ENCODE data around the gene SLC22A23. TPM values are rescaled to one million over a fixed set of nuclear protein-coding genes. Genes with fewer than 3 reads are reported as not detected.

Gene SLC22A23
- total RNA-seq, 1 donor from 2014 or later: 5.7 TPM

DNA sequence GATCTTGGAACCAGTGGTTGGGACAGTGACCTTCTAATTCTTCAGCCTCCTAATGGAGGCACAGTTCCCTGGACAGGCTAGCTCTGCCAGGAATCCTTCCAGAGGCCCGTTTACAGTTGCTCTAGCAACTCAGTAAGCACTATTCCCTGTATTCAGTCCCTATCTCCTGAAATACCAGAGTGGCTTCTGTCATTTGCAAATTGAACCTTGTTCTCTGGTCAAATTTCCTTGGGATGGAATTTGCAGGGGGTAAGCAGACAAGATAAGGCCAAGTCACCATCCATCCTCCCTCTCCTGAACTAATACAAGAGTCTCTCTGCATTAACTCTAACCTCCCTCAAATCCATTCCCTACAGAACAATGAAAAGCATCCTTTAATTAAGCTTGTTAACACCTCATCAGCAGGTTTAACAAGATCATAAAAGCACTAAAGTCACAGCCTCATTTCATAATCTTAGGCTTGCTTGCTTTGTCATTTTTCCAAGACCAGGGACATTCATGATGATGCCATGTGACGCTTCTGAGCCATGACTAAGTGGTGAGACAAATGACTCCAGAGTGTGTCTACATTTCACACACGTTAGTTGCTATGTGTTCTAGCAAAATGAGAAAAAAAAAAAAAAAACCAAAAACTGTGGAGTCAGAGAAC is 37.1 kb downstream of the SLC22A23 start:
- Histone ChIP-seq H3K27ac (ENCODE audit: low read depth, low read length) (peak overlapping the region; percentile 23), H3K36me3 (ENCODE audit: insufficient read depth, low read length) (no peaks in the 10 kb centered on the region), H3K79me2 (ENCODE audit: insufficient read depth, low read length) (no peaks in the 10 kb centered on the region), H3K4me3 (ENCODE audit: insufficient read depth, low read depth, low read length) (no peak overlapping the region), H3K4me1 (ENCODE audit: insufficient read depth, low read length) (peaks cover 37% of the 10 kb centered on the region), H3K4me2 (ENCODE audit: low read length) (peak overlapping the region; percentile 10), H3K9me3 (ENCODE audit: insufficient read depth, low read depth, low read length) (no peaks in the 10 kb centered on the region), H3K27me3 (ENCODE audit: insufficient read depth, low read length) (no peaks in the 10 kb centered on the region), H3K9ac (ENCODE audit: low read length) (peak overlapping the region; percentile 0), H2AFZ (ENCODE audit: low read depth, low read length) (no peak overlapping the region), H4K20me1 (ENCODE audit: insufficient read depth, low read length) (no peaks in the 10 kb centered on the region)
- Mint-ChIP-seq H3K36me3 (ENCODE audit: low read depth, unreplicated experiment) (no peaks in the 10 kb centered on the region), H3K4me3 (ENCODE audit: unreplicated experiment) (no peak overlapping the region), H3K4me1 (ENCODE audit: low read depth, unreplicated experiment) (peaks cover 33% of the 10 kb centered on the region), H3K27me3 (ENCODE audit: low read depth, unreplicated experiment) (peaks cover 5% of the 10 kb centered on the region), H3K9me3 (ENCODE audit: unreplicated experiment) (no peaks in the 10 kb centered on the region), H3K27ac (ENCODE audit: unreplicated experiment) (no peak overlapping the region)
- TF ChIP-seq CTCF (IDR thresholded peaks at IDR 0.05; ENCODE audit: insufficient read depth, low read depth, low read length) (no peak), EZH2 (IDR thresholded peaks at IDR 0.05; ENCODE audit: insufficient read depth, low read length) (no peak)
- DNase-seq (ENCODE audit: low read depth) (peak; percentile 76), FAIRE-seq (peak; percentile 71)

GRCh38 chr6:3418496-3419060 is 38.3 kb downstream of the SLC22A23 start:
- DNase-seq (ENCODE audit: low read depth): no peak
- no peak for TF ChIP-seq CTCF (IDR thresholded peaks at IDR 0.05; ENCODE audit: insufficient read depth, low read depth, low read length)
- TF ChIP-seq EZH2 (IDR thresholded peaks at IDR 0.05; ENCODE audit: insufficient read depth, low read length): no peak
- Histone ChIP-seq H3K79me2 (ENCODE audit: insufficient read depth, low read length) (no peaks in the 10 kb centered on the region), H3K27me3 (ENCODE audit: insufficient read depth, low read length) (no peaks in the 10 kb centered on the region), H3K27ac (ENCODE audit: low read depth, low read length) (no peak overlapping the region), H3K4me2 (ENCODE audit: low read length) (no peak overlapping the region), H3K36me3 (ENCODE audit: insufficient read depth, low read length) (no peaks in the 10 kb centered on the region), H2AFZ (ENCODE audit: low read depth, low read length) (no peak overlapping the region), H3K4me3 (ENCODE audit: insufficient read depth, low read depth, low read length) (no peak overlapping the region), H3K9ac (ENCODE audit: low read length) (no peak overlapping the region), H4K20me1 (ENCODE audit: insufficient read depth, low read length) (no peaks in the 10 kb centered on the region), H3K9me3 (ENCODE audit: insufficient read depth, low read depth, low read length) (no peaks in the 10 kb centered on the region), H3K4me1 (ENCODE audit: insufficient read depth, low read length) (peaks cover 36% of the 10 kb centered on the region)
- Mint-ChIP-seq H3K36me3 (ENCODE audit: low read depth, unreplicated experiment) (no peaks in the 10 kb centered on the region), H3K9me3 (ENCODE audit: unreplicated experiment) (no peaks in the 10 kb centered on the region), H3K27ac (ENCODE audit: unreplicated experiment) (no peak overlapping the region), H3K27me3 (ENCODE audit: low read depth, unreplicated experiment) (peaks cover 5% of the 10 kb centered on the region), H3K4me1 (ENCODE audit: low read depth, unreplicated experiment) (peaks cover 35% of the 10 kb centered on the region), H3K4me3 (ENCODE audit: unreplicated experiment) (no peak overlapping the region)
- no peak for FAIRE-seq

- no peak overlapping the region for H2AFZ ChIP-seq (ENCODE audit: low read depth, low read length)
- no peak overlapping the region for H3K4me3 ChIP-seq (ENCODE audit: insufficient read depth, low read depth, low read length)
- DNase-seq (ENCODE audit: low read depth): no peak
- TF ChIP-seq EZH2 (IDR thresholded peaks at IDR 0.05; ENCODE audit: insufficient read depth, low read length) (no peak), CTCF (IDR thresholded peaks at IDR 0.05; ENCODE audit: insufficient read depth, low read depth, low read length) (no peak)
- no peak overlapping the region for H3K27ac ChIP-seq (ENCODE audit: low read depth, low read length)
- no peak for FAIRE-seq
- no peak overlapping the region for H3K4me2 ChIP-seq (ENCODE audit: low read length)
- H3K4me1 Mint-ChIP-seq (ENCODE audit: low read depth, unreplicated experiment): peaks cover 25% of the 10 kb centered on the region
- H3K36me3 Mint-ChIP-seq (ENCODE audit: low read depth, unreplicated experiment): peaks cover 1% of the 10 kb centered on the region
- H3K27me3 ChIP-seq (ENCODE audit: insufficient read depth, low read length): no peaks in the 10 kb centered on the region
- H3K9ac ChIP-seq (ENCODE audit: low read length): no peak overlapping the region
- no peak overlapping the region for H3K27ac Mint-ChIP-seq (ENCODE audit: unreplicated experiment)
- H3K9me3 ChIP-seq (ENCODE audit: insufficient read depth, low read depth, low read length): no peaks in the 10 kb centered on the region
- no peaks in the 10 kb centered on the region for H3K9me3 Mint-ChIP-seq (ENCODE audit: unreplicated experiment)
- no peaks in the 10 kb centered on the region for H3K36me3 ChIP-seq (ENCODE audit: insufficient read depth, low read length)
- H3K27me3 Mint-ChIP-seq (ENCODE audit: low read depth, unreplicated experiment): peaks cover 9% of the 10 kb centered on the region
- no peaks in the 10 kb centered on the region for H3K79me2 ChIP-seq (ENCODE audit: insufficient read depth, low read length)
- H3K4me1 ChIP-seq (ENCODE audit: insufficient read depth, low read length): peaks cover 27% of the 10 kb centered on the region
- H4K20me1 ChIP-seq (ENCODE audit: insufficient read depth, low read length): no peaks in the 10 kb centered on the region
- H3K4me3 Mint-ChIP-seq (ENCODE audit: unreplicated experiment): no peak overlapping the region
Measured at GRCh38 chr6:3417473-3417872, 39.4 kb downstream of the SLC22A23 start.
